ENCODE data around the gene SARM1.

SARM1 gene

DNA sequence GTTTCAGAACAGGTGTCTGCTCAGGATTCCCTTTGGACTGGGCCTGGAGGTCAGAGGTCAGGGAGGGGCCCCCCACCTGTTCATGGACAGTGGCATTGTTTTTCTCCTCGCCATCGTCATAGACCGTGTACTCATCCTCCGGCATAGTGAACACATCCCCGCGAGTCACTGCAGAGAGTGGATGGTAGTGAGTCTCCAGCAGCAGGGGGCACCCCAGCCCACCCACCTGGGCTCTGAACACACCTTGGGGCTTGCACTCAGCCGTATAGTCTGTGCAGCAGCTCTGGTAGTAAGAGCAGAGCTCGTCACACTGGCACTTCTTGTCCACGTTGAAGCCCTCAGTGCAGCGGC is 1.8 kb upstream of the SARM1 start:
- DNase-seq: no peak

DNA sequence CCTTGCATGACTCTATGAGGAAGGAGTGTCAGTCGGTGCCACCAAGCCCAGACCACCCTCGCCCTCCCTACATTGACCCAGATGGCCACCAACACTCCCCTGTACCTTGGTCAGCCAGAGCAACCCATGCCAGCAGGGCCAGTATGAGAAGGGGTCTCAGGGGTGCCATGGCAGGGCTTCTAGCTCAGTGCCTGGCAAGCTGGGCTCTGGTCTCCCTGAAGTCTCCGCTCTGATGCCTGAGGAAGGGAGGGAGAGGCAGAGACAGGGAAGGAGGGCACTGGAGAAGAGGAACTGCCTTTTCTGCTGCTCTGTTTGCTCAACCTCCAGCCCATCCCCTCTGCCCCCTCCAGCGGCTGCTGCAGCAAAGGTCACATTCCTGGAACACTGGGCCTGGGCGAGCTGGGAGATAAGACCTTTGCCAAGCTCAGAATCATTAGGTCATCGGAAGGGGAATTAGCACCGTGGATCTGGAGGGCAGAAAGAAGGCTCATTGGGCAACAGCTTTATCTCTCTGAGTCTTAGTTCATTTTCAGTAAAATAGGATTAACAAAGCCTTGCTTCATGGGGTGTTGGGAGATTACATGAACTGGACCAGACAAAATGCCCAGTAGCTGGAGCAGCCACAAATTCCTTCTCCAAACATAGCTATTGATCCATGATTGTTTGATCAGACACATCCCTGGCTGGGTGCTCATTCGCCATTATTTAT is 1.3 kb upstream of the SARM1 start, which contains the start of gene VTN:
VTN (minus strand) TSS at position 273 of the 709 bp plus-strand sequence; CDS start at position 169, 104 bp downstream.
- no peak for DNase-seq

DNA sequence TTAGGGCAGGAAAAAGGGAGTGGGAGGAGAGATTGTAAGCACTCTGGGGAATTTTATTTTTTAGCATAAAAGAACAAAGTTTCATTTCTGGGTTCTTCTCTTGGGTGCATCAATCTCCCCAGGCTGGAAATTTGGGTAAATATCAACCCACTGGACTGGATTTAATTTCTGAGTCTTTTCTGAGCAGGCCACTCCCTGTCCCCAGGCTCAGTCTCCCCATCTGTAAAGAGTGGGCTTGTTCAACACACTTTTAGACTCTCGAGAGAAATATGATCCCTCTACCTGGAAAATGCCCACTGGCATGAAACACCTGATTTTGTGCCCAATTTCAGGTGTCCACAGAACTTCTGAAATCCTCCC is 770 bp upstream of the SARM1 start:
- DNase-seq: no peak

DNA sequence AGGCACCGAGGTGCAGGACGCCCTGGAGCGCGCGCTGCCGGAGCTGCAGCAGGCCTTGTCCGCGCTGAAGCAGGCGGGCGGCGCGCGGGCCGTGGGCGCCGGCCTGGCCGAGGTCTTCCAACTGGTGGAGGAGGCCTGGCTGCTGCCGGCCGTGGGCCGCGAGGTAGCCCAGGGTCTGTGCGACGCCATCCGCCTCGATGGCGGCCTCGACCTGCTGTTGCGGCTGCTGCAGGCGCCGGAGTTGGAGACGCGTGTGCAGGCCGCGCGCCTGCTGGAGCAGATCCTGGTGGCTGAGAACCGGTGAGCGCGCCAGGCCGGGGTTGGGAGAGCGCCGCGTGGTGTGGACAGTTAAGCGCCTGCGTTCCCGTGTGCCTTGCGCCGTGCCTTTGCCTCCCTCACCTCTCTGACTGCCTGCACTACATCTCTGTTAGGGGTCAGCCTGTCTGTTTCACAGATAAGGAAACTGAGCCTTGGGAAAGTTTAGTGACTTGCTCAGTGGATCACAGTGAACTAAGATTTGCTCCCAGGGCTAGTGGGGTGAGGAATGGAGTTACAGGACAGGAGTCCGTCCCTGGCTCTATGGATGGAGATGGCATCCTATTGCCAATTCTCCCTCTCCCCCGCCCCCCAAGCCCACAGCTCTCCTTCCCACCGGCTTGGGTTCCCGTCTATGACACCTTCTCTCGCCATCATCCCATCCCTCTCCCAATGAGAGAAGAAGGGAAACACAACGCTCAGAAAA is 880 bp downstream of the SARM1 start:
- DNase-seq: peak; percentile 48

DNA sequence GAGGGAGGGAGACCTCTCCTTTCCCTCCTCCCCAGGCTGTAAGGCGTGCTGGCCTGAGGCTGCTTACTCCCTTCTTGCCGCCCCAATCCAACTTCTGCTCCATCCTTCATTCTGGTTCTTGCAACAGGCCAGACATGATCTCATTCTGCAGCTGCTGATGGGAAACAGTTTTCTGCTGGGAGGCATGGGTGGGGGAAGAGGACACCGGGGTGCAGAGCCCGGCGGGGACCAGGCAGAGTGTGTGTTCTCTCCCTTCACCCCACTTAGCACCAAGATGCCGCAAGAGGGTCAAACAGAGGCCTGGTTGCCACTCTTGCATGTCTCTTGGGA is 1.4 kb downstream of the SARM1 start:
- DNase-seq: no peak

DNA sequence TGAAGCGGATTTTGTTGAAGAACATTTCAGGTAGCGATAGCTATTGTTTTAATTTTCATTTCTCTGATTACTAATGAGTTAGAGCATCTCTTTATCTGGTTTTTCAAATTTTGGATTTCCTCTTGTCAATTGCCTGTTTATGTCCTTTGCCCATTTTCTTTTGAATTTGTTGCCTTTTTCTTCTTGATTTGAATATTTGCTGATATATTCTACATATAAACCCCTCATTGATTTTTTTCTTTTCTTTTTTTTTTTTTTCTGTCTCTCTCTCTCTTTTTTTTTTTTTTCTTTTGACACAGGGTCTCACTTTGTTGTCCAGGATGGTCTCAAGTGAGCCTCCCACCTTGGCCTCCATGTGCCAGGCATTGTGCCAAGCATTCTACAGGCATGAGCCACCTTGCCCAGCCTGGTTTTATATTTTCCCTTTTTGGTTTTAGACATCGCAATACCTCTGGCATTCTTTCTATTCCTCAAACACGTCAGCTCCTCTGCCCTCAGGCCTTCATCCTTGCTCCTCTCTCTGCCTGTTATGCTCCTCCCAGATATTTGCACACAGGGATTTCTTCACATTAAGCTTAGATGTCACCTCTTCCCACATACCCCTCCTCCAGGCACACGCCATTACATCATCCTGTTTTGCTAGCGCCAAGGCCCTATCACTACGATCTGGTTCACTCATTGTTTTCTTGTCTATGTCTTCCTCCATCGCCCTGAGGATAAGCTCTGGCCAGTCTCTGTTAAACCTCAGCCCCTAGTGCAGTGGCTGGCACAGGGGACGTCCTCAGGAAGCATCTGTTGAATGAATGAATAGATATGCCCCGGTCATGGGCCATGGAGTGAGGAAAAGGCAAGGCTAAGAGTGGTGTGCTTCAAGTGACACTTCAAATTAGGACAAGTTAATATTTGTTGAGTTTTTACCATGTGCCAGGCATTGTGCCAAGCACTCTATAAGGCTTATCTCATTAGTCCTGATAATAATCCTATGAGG is 8.6 kb downstream of the SARM1 start:
- DNase-seq: no peak

DNA sequence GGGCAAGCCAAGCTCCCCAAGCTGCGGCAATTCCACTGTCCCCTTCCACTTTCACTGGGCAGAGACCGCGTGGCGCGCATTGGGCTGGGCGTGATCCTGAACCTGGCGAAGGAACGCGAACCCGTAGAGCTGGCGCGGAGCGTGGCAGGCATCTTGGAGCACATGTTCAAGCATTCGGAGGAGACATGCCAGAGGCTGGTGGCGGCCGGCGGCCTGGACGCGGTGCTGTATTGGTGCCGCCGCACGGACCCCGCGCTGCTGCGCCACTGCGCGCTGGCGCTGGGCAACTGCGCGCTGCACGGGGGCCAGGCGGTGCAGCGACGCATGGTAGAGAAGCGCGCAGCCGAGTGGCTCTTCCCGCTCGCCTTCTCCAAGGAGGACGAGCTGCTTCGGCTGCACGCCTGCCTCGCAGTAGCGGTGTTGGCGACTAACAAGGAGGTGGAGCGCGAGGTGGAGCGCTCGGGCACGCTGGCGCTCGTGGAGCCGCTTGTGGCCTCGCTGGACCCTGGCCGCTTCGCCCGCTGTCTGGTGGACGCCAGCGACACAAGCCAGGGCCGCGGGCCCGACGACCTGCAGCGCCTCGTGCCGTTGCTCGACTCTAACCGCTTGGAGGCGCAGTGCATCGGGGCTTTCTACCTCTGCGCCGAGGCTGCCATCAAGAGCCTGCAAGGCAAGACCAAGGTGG is 9.8 kb downstream of the SARM1 start:
- DNase-seq: peak; percentile 48

DNA sequence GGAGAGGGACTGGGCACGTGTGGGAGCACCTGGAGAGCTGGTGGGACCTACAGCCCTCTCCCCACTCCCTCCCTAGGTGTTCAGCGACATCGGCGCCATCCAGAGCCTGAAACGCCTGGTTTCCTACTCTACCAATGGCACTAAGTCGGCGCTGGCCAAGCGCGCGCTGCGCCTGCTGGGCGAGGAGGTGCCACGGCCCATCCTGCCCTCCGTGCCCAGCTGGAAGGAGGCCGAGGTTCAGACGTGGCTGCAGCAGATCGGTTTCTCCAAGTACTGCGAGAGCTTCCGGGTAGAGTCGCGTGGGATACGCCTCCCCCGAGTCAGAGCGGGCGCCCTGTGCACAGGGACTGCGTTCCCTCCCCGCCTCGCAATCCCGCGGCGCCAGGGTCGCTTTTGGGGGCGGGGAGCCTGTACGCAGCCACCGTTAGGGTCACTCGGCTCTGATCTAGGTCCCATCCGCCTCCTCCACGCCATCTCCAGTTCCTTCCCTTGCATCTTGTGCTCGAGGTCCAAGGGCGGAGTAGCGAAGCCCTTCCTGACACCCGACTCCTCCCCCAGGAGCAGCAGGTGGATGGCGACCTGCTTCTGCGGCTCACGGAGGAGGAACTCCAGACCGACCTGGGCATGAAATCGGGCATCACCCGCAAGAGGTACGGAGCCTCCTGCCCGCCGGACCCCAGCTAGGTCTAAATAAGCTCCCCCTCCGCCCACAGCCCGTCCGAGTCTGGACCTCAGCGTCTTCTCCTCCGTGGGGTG is 13.0 kb downstream of the SARM1 start:
- DNase-seq: peak; percentile 74

DNA sequence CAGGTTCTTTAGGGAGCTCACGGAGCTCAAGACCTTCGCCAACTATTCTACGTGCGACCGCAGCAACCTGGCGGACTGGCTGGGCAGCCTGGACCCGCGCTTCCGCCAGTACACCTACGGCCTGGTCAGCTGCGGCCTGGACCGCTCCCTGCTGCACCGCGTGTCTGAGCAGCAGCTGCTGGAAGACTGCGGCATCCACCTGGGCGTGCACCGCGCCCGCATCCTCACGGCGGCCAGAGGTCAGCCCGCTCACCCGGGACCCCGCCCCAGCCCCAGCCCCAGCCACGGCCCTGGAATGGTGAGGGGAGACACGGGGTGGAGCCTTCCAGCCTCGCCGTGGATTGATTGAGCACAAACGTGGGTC is 13.5 kb downstream of the SARM1 start:
- no peak for DNase-seq

DNA sequence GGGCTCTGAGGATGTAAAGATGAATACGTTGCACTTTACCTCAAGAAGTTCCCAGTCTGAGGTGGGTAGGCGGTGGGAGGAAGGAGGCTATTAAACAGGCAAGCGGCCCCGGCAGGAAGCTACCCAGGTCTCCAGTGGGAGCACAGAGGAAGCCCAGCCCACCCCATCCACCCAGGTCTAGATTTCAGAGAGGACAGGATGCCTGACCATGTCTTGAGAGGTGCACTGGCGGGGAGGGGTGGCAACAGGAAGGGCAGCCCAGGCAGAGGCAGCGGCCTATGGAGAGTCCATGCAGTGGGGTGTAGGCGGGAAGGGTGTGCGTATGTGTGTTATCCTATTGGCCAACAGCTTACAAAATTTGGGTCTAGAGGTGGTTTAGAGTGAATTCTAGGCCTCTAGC is 13.9 kb downstream of the SARM1 start:
- DNase-seq: peak; percentile 30

DNA sequence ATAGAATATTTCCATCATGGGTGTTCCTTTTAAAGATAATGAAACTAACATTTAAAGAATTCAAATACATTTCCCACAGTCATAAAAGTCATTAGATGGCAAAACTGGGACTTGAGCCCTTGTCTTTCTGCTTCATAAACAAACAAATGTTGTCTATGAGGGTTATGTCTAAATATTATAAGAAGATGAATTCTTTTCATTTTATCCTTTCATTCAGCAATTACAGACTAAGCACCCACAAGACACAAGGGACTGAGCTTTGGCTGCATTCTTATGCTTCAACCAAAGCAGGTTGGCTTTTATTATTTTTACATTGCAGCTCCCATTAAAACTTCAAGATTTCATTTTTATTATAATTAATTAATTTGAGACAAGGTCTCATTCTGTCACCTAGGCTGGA is 14.9 kb downstream of the SARM1 start:
- DNase-seq: no peak

DNA sequence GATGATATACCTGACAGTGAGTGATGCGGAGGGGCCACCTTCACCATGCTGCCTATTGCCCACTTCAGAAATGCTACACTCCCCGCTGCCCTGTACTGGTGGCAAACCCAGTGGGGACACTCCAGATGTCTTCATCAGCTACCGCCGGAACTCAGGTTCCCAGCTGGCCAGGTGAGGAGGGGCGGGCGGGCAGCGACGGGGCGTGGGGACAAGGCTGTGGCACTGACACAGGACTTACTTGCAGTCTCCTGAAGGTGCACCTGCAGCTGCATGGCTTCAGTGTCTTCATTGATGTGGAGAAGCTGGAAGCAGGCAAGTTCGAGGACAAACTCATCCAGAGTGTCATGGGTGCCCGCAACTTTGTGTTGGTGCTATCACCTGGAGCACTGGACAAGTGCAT is 16.6 kb downstream of the SARM1 start:
- DNase-seq: no peak

DNA sequence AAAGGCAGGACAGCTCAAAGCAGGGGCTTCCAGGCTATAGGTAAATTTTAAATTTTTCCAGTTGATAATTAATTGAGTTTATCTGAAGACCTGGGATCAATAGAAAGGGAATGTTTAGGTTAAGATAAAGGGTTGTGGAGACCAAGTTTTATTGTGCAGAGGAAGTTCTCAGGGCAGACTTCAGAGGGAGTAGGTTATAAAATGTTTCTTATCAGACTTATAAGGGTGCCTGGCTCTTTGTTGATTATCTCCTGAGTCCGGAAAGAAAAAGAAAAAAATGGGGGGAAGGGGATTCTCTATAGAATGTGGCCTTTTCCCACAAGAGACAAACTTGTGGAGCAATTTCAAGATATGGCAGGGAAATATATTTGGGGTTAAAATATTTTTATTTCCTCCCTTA is 18.6 kb downstream of the SARM1 start:
- DNase-seq: no peak

DNA sequence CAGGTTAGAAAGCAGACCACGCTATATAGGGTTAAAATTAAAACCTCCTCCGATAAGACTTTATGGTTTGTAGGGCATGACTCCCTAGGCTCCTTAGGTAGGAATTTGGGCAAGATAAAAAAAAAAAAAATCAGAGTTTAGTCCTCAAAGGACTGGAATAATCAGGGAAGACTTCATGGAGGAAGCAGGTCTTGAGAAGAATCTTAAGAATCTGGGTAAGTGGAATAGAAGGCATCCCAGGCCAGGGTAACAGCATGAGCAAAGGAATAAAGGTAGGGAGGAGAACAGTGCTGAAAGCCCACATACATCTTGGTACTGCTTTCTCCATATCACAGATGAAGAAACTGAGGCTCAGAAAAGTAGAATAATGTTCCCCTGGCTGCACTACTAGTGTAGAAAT is 19.1 kb downstream of the SARM1 start:
- DNase-seq: no peak

DNA sequence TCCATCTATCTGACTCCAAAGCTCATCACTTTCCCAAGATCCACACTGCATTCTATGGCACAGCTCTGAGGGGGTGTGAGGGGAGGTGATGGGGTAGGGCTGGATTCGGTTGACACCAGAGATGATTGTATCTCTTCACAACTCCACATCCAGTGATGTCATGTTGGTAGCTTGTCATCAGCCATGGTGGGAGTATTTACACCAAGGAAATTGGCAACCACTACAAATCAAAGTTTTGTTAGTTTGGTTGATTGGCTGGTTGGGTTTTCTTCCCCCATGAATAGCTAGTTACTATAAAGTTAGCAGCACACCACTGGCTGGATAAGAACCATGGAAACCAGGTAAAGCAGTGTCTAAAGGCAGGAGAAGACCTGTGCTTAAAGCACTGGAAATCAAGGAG is 19.5 kb downstream of the SARM1 start:
- no peak for DNase-seq

DNA sequence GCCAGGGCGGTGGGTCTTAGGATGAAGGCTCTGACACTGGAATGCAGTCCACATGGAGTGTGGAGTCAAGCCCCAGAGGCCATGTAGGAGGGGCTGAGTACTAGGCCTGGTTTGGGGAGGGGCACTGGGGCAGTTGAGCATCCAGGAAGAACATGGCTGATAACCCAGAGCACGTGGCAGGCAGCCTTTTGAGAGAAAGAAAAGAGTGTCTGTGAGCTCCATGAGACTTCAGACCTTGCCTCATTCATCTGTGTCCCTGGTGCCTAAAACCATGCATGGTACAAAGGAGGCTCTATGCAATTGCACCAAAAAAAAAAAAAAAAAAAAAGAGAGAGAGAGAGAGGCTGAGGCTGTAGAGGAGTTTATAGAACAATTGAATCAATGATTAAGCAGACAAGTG is 19.9 kb downstream of the SARM1 start:
- no peak for DNase-seq

DNA sequence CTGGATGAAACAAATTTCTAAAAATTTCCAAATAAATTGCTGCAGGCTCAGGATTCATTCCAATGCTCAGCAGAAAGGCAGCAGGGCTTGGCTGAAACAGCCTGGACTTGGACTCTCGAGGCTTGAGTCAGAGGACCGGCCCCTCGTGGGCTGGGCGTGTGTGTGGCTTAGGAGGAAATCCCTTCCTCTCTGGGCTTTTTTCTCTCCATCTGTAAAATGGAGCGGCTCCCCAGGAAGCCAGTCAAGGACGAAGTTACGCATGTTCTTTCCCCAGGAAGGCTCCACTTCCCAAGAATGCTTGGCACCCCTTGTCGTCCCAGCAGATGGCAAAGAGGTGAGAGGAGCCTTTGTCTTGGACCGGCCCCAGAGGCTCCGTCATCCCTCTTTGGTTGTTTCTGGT is 21.0 kb downstream of the SARM1 start:
- DNase-seq: no peak

DNA sequence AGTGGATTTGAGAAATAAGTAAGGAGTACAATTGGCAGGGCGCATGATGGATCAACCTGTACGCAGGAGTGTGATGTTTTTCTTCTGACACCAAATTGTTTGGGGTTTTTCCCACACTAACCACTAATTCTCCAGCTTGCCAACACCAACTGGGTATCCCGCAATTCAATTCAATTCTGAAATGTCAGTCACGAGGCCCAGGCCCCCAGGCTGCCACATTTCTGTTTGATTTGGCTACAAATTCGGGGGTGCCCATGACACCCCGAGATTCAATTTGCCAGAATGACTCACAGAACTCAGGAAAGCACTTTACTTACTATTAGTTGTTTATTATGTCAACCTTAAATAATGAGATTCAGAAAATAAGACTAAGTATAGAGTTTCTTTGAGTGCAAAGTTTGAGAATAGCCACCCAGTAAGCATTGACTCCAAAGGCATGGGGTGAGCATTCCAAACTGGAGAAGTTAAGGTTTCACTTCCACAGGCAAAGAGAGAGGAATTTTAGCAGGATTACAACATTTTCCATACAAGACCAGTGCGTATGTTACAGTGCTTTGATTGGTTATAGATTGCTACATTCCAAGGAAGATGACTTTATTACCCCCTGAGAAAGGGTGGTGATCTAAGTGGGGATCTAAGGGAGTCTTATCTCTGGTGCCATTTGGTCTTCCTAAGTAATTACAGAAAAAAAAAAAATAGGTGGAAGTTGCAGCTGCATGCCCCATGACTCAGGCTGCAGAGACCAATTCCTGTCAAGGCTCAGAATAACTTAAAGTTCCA is 23.0 kb downstream of the SARM1 start:
- DNase-seq: no peak

DNA sequence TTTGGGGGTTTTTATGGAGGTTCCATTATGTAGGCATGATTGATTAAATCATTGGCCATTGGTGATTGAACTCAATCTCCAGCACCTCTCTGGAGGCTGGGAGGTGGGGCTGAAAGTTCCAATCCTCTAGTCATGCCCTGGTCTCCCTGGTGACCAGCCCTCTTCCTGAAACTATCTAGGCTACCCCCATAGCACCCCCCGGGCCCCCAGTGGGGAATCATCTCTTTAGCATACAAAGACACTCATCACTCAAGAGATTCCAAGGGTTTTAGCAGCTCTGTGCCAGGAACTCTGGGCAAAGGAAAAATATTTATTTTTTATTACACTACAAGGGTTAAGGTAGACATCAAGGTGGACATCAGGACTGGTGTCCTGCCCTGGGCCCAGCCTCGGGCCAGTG is 23.9 kb downstream of the SARM1 start:
- DNase-seq: no peak

DNA sequence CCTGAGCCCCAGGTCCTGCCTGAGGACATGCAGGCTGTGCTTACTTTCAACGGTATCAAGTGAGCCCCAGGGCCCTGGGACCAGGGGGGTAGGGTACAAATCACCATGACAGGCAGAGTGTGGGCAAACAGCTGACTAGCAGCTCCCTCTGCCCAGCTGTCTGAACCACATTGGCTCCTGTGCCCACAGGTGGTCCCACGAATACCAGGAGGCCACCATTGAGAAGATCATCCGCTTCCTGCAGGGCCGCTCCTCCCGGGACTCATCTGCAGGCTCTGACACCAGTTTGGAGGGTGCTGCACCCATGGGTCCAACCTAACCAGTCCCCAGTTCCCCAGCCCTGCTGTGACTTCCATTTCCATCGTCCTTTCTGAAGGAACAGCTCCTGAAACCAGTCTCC is 24.5 kb downstream of the SARM1 start:
- no peak for DNase-seq

DNA sequence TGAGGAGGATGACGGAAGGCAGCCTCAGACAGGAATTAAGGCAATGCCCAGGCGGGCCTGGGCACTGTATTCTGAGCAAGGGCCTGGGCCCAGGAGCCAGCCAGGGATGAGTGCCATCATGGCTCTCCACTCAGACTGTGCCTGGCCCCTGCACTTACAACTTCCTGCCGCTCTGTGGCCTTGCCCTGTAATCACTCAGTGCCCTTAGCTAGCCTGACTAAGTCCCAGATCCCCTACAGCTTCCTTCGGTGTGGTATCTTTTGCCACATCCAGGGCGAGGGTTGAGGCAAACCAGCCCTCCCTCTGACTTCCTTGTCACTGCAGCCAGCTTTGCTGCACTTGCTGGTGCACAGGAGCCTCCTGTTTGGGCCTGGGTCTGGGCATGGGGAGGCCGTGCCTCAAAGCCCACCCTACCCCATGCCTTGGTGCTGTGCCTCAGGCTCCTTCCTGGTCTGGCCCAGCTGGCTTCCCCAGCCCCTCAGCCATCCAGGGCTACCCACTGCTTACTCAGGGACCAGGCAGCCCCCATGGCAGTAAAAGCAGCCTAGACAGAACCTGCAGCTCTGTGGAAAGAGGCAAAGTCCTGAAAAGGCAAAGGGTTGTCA is 25.2 kb downstream of the SARM1 start:
- DNase-seq: no peak

Data from activated CD4-positive, alpha-beta T cell treated with anti-CD3 and anti-CD28 coated beads, Interleukin-10, Interleukin-2, amounts not matched to agents 100 ng/mL and 50 ng/mL, durations not matched to agents 16 hours and 8 hours (primary cell).